Measurements from ENCODE around the gene MOSMO. TPM values are rescaled to one million over a fixed set of nuclear protein-coding genes. Genes with fewer than 3 reads are reported as not detected.

Gene MOSMO
- total RNA-seq, 1 donor from 2014 or later: 16.8 TPM

GRCh38 chr16:22086440-22086839 lies 78.5 kb downstream of the MOSMO start:
- no peak overlapping the region for H3K27ac Mint-ChIP-seq (ENCODE audit: unreplicated experiment)
- no peak for TF ChIP-seq CTCF (IDR thresholded peaks at IDR 0.05)

GRCh38 chr16:22088642-22089041 lies 80.7 kb downstream of the MOSMO start:
- no peaks in the 10 kb centered on the region for H3K9me3 Mint-ChIP-seq (ENCODE audit: unreplicated experiment)
- peaks cover 15% of the 10 kb centered on the region for H3K36me3 Mint-ChIP-seq (ENCODE audit: unreplicated experiment)
- no peaks in the 10 kb centered on the region for H3K27me3 Mint-ChIP-seq (ENCODE audit: unreplicated experiment)

More at GRCh38 chr16:22086440-22086839, 78.5 kb downstream of the MOSMO start:
- H3K27me3 Mint-ChIP-seq (ENCODE audit: unreplicated experiment): no peaks in the 10 kb centered on the region
- no peak for DNase-seq (ENCODE audit: extremely low spot score, unreplicated experiment)
- no peaks in the 10 kb centered on the region for H3K9me3 Mint-ChIP-seq (ENCODE audit: unreplicated experiment)
- peaks cover 15% of the 10 kb centered on the region for H3K36me3 Mint-ChIP-seq (ENCODE audit: unreplicated experiment)
- peaks cover 7% of the 10 kb centered on the region for H3K4me1 Mint-ChIP-seq (ENCODE audit: unreplicated experiment)
- no peak overlapping the region for H3K4me3 Mint-ChIP-seq (ENCODE audit: unreplicated experiment)

GRCh38 chr16:22089910-22090309 lies 82.0 kb downstream of the MOSMO start:
- no peaks in the 10 kb centered on the region for H3K9me3 Mint-ChIP-seq (ENCODE audit: unreplicated experiment)
- H3K4me3 Mint-ChIP-seq (ENCODE audit: unreplicated experiment): no peak overlapping the region
- H3K27ac Mint-ChIP-seq (ENCODE audit: unreplicated experiment): no peak overlapping the region
- H3K36me3 Mint-ChIP-seq (ENCODE audit: unreplicated experiment): peaks cover 15% of the 10 kb centered on the region
- H3K27me3 Mint-ChIP-seq (ENCODE audit: unreplicated experiment): peaks cover 1% of the 10 kb centered on the region
- TF ChIP-seq CTCF (IDR thresholded peaks at IDR 0.05): no peak
- H3K4me1 Mint-ChIP-seq (ENCODE audit: unreplicated experiment): peaks cover 6% of the 10 kb centered on the region
- DNase-seq (ENCODE audit: extremely low spot score, unreplicated experiment): no peak

More at GRCh38 chr16:22088642-22089041, 80.7 kb downstream of the MOSMO start:
- TF ChIP-seq CTCF (IDR thresholded peaks at IDR 0.05): no peak
- no peak overlapping the region for H3K4me3 Mint-ChIP-seq (ENCODE audit: unreplicated experiment)
- H3K4me1 Mint-ChIP-seq (ENCODE audit: unreplicated experiment): peaks cover 10% of the 10 kb centered on the region
- no peak for DNase-seq (ENCODE audit: extremely low spot score, unreplicated experiment)
- H3K27ac Mint-ChIP-seq (ENCODE audit: unreplicated experiment): no peak overlapping the region

- no peak for TF ChIP-seq CTCF (IDR thresholded peaks at IDR 0.05)
- Mint-ChIP-seq H3K27me3 (ENCODE audit: unreplicated experiment) (peaks cover 3% of the 10 kb centered on the region), H3K27ac (ENCODE audit: unreplicated experiment) (no peak overlapping the region), H3K9me3 (ENCODE audit: unreplicated experiment) (no peaks in the 10 kb centered on the region), H3K4me3 (ENCODE audit: unreplicated experiment) (no peak overlapping the region), H3K4me1 (ENCODE audit: unreplicated experiment) (peaks cover 6% of the 10 kb centered on the region), H3K36me3 (ENCODE audit: unreplicated experiment) (peaks cover 3% of the 10 kb centered on the region)
- DNase-seq (ENCODE audit: extremely low spot score, unreplicated experiment): no peak
These were observed 83.8 kb downstream of the MOSMO start for GRCh38 chr16:22091721-22092120.

GRCh38 chr16:22092143-22092933 lies 84.4 kb downstream of the MOSMO start, which contains the start of gene VWA3A:
VWA3A (plus strand) TSS chr16:22092541; CDS start chr16:22092638, 97 bp downstream.
- Mint-ChIP-seq H3K36me3 (ENCODE audit: unreplicated experiment) (peaks cover 3% of the 10 kb centered on the region), H3K27ac (ENCODE audit: unreplicated experiment) (no peak within 1 kb of the TSS), H3K9me3 (ENCODE audit: unreplicated experiment) (no peaks in the 10 kb centered on the region), H3K27me3 (ENCODE audit: unreplicated experiment) (peaks cover 6% of the 10 kb centered on the region), H3K4me1 (ENCODE audit: unreplicated experiment) (peaks cover 6% of the 10 kb centered on the region), H3K4me3 (ENCODE audit: unreplicated experiment) (no peak within 1 kb of the TSS)
- DNase-seq (ENCODE audit: extremely low spot score, unreplicated experiment): no peak
- TF ChIP-seq CTCF (IDR thresholded peaks at IDR 0.05): no peak

Data from osteocyte (in vitro differentiated cells).